ENCODE results near the gene CYTH1. TPM values are rescaled to one million over a fixed set of nuclear protein-coding genes. Genes with fewer than 3 reads are reported as not detected.

Gene CYTH1
- total RNA-seq, 4 donors from 2014 or later = 6.2 to 56.1 (median 44.3) TPM

DNA sequence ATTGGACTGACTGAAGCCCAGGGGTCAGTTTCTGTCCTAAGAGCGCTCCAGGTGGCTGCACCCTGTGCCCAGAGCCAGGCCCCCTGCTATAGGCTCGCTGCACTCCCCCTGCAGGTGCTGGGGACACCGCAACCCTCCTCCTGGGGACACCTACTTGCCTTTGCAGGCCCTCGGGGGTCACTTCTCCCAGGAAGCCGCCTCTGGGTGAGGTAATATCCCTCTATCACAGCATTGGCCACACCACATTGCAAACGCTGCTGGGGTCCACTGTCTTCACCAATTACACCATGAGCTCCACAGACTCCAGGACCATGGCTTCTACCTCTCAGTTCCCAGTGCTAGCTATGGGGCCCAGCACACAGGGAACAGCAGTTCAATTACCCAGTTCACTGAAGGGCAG lies 43.6 kb upstream of the CYTH1 start:
- Histone ChIP-seq H3K9me3 (no peaks in the 10 kb centered on the region), H3K4me1 (no peaks in the 10 kb centered on the region), H3K27ac (no peak overlapping the region), H3K36me3 (no peaks in the 10 kb centered on the region), H3K4me3 (no peak overlapping the region), H3K27me3 (no peaks in the 10 kb centered on the region)
- no peak for DNase-seq
- no peak for TF ChIP-seq POLR2A (IDR thresholded peaks at IDR 0.05)
- TF ChIP-seq, protein P1, sequence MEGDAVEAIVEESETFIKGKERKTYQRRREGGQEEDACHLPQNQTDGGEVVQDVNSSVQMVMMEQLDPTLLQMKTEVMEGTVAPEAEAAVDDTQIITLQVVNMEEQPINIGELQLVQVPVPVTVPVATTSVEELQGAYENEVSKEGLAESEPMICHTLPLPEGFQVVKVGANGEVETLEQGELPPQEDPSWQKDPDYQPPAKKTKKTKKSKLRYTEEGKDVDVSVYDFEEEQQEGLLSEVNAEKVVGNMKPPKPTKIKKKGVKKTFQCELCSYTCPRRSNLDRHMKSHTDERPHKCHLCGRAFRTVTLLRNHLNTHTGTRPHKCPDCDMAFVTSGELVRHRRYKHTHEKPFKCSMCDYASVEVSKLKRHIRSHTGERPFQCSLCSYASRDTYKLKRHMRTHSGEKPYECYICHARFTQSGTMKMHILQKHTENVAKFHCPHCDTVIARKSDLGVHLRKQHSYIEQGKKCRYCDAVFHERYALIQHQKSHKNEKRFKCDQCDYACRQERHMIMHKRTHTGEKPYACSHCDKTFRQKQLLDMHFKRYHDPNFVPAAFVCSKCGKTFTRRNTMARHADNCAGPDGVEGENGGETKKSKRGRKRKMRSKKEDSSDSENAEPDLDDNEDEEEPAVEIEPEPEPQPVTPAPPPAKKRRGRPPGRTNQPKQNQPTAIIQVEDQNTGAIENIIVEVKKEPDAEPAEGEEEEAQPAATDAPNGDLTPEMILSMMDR (IDR thresholded peaks at IDR 0.05) = no peak
- intact Hi-C loops (cut with DNase I; ENCODE audit: low total_unique reads) = no loop called here

DNA sequence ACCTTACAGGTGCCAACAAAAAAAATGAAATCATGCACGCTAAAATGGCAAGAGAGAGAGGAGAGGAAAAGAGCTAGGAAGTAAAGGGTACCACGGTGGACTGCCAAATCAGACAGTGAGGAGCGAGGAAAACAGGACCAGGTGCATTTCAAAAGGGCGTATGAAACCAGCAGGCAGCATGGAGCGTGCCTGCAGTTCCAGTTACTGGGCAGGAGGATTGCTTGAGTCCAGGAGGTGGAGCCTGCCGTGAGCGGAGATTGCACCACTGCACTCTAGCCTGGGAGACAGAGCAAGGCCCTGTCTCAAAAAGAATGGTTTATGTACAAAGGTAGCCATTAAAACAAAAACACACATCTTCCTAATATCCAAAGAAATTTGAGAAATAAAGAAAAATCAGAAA lies 42.2 kb upstream of the CYTH1 start:
- no peak for DNase-seq
- H3K36me3 ChIP-seq = no peaks in the 10 kb centered on the region
- TF ChIP-seq, protein P1 (IDR thresholded peaks at IDR 0.05) = no peak
- no peaks in the 10 kb centered on the region for H3K27me3 ChIP-seq
- no peak overlapping the region for H3K4me3 ChIP-seq
- H3K4me1 ChIP-seq = no peaks in the 10 kb centered on the region
- H3K27ac ChIP-seq = no peak overlapping the region
- intact Hi-C loops (cut with DNase I; ENCODE audit: low total_unique reads) = no loop called here
- no peaks in the 10 kb centered on the region for H3K9me3 ChIP-seq

DNA sequence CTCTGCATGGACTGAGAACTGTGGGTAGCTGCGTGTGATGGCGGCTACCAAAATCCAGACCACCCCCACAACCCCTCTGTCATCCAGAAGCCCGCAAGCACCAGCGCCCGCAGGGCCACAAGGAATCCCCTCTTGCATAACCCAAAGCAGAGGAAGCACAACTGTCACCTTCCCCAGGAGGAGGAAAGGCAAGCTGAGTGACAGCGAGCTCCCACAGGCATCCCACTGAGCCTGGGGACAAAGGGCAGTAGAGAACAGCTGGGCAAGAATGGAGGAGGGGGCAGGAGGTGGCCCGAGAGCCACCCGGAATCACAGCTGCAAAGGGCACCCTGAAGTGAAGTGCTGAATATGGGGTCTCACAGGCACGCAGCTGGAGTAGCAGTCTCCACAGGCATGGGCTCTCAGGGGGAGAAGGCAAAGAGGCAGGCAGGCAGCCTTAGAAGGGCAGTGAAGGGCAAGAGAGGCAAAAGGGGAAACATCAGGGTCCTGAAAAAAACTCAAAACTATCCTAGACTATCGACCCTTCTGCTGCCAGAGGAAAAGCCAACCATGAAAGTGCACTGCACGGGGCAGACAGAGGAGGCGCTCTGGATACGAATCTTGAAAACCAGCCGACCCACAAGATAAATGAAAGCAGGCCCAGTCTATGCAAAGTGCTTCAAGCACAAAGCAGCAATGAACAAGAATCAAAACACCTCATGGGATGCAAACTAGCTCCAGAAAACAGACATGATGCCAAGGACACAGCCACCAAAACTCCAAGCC lies 41.4 kb upstream of the CYTH1 start:
- Histone ChIP-seq H3K9me3 (no peaks in the 10 kb centered on the region), H3K36me3 (no peaks in the 10 kb centered on the region), H3K4me1 (no peaks in the 10 kb centered on the region), H3K27me3 (no peaks in the 10 kb centered on the region), H3K27ac (peak overlapping the region in 1 of 2 donors; percentile 57), H3K4me3 (no peak overlapping the region)
- intact Hi-C loops (cut with DNase I; ENCODE audit: low total_unique reads) = no loop called here
- DNase-seq = no peak
- TF ChIP-seq POLR2A (IDR thresholded peaks at IDR 0.05) = no peak
- TF ChIP-seq, protein P1 (IDR thresholded peaks at IDR 0.05) = no peak

DNA sequence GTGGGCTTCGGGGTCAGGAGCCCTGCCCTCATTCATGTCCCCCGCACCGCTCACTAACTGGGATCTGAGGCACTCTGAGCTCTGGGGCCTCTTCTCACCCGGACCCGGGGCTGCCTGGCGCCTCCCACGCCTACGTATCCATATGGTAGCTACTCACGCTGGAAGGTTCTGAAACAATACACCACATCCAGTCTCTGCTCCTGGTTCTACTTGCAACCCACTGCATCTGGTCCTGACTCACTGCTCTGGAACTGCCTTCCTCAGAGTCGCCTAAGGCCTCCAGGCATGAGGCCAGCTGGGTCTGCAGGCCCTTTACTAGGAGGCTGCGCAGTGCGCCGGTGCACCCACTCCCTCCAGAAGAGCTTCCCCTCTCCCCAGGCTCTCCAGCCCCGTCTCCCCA lies 40.5 kb upstream of the CYTH1 start:
- intact Hi-C loops (cut with DNase I; ENCODE audit: low total_unique reads) = no loop called here
- DNase-seq = peak in 1 of 2 donors; percentile 61
- TF ChIP-seq POLR2A (IDR thresholded peaks at IDR 0.05) = no peak
- TF ChIP-seq, protein P1 (IDR thresholded peaks at IDR 0.05) = no peak
- H3K4me3 ChIP-seq = no peak overlapping the region
- H3K27me3 ChIP-seq = no peaks in the 10 kb centered on the region
- no peaks in the 10 kb centered on the region for H3K4me1 ChIP-seq
- no peaks in the 10 kb centered on the region for H3K9me3 ChIP-seq
- peak overlapping the region; percentile 47 to 57 for H3K27ac ChIP-seq
- H3K36me3 ChIP-seq = no peaks in the 10 kb centered on the region

DNA sequence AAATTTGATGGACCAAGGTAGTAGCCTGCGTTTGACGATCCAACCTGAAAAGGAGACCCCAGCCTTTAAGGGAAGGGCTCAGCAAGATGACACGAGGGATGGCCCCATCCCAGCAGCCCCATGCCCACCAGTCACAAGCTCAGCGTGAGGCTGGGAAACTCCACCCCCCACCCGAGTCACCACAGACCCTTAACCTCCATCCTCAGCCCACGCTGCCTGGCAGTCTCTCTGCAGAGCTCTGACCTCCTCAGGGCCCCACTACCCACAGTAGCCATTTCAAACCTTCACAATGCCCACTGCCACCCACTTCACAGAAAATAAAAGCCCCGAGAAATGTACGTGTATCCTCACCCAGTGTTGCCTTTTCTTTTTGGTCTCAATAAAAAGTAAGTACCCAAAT lies 39.9 kb upstream of the CYTH1 start:
- Histone ChIP-seq H3K9me3 (no peaks in the 10 kb centered on the region), H3K27me3 (no peaks in the 10 kb centered on the region), H3K4me3 (no peak overlapping the region), H3K4me1 (no peaks in the 10 kb centered on the region), H3K27ac (peak overlapping the region; percentile 47 to 57), H3K36me3 (no peaks in the 10 kb centered on the region)
- TF ChIP-seq, protein P1 (IDR thresholded peaks at IDR 0.05) = no peak
- no peak for TF ChIP-seq POLR2A (IDR thresholded peaks at IDR 0.05)
- intact Hi-C loops (cut with DNase I; ENCODE audit: low total_unique reads) = no loop called here
- DNase-seq = no peak
